Measurements from ENCODE around the gene FAM168A.
A peak's percentile ranks its signal among the peaks of the same experiment; 100 is the strongest.

Gene FAM168A

DNA sequence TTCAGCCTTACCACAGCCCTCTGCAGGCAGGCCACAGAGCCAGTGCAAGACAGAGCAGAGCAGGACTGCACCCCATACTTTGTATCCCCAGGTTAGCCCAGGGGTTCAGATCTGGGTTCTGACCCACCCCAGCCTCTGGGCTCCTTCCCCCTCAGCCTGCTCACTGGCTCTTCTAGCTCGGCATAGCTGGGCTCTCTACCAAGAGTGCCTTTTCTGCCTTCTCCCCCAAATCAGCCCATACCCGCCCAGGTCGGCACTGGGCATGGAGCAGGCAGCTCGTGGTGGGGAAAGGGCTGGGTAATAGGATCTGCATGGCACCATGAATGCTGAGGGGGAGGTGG, 213.4 kb downstream of the FAM168A start:
- no peak for DNase-seq (ENCODE audit: low read depth, low spot score)
- peaks cover 61% of the 10 kb centered on the region for H3K4me1 ChIP-seq (ENCODE audit: insufficient read depth, insufficient read length)
- no peak overlapping the region for H3K9ac ChIP-seq (ENCODE audit: insufficient read length, low read depth)
- H3K4me3 ChIP-seq (ENCODE audit: insufficient read length, low read depth), result no peak overlapping the region
- TF ChIP-seq YY1 (IDR thresholded peaks at IDR 0.05; ENCODE audit: insufficient read depth, insufficient read length), result no peak
- no peak for TF ChIP-seq ZNF274 (IDR thresholded peaks at IDR 0.05; ENCODE audit: low read depth, low read length)
- TF ChIP-seq SUZ12 (IDR thresholded peaks at IDR 0.05; ENCODE audit: extremely low read depth, insufficient read depth, insufficient read length), result no peak
- no peaks in the 10 kb centered on the region for H3K9me3 ChIP-seq (ENCODE audit: insufficient read depth, low read length)
- no peaks in the 10 kb centered on the region for H3K27me3 ChIP-seq (ENCODE audit: insufficient read depth, insufficient read length)
- peaks cover 35% of the 10 kb centered on the region for H3K36me3 ChIP-seq (ENCODE audit: insufficient read depth, insufficient read length, low read length)

DNA sequence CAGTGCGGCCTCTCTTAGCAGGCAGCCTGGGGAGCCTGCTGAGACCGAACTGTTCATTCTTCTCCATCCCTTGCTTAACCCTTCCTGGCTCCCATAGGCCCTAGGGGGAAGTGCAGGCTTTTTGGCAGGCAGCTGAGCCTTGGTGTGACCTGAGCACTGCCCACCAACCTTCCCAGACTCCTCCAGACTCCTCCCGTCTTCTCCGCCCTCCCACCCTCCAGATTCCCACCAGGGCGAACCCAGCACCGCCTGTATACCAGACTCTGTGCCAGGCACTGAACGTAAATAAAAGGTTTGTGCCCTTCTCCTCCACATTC, 213.8 kb downstream of the FAM168A start:
- Histone ChIP-seq H3K4me1 (ENCODE audit: insufficient read depth, insufficient read length) (peaks cover 59% of the 10 kb centered on the region), H3K27me3 (ENCODE audit: insufficient read depth, insufficient read length) (no peaks in the 10 kb centered on the region), H3K9me3 (ENCODE audit: insufficient read depth, low read length) (no peaks in the 10 kb centered on the region), H3K36me3 (ENCODE audit: insufficient read depth, insufficient read length, low read length) (peaks cover 36% of the 10 kb centered on the region), H3K9ac (ENCODE audit: insufficient read length, low read depth) (no peak overlapping the region), H3K4me3 (ENCODE audit: insufficient read length, low read depth) (no peak overlapping the region)
- no peak for DNase-seq (ENCODE audit: low read depth, low spot score)
- TF ChIP-seq YY1 (IDR thresholded peaks at IDR 0.05; ENCODE audit: insufficient read depth, insufficient read length) (no peak), ZNF274 (IDR thresholded peaks at IDR 0.05; ENCODE audit: low read depth, low read length) (no peak), SUZ12 (IDR thresholded peaks at IDR 0.05; ENCODE audit: extremely low read depth, insufficient read depth, insufficient read length) (no peak)

DNA sequence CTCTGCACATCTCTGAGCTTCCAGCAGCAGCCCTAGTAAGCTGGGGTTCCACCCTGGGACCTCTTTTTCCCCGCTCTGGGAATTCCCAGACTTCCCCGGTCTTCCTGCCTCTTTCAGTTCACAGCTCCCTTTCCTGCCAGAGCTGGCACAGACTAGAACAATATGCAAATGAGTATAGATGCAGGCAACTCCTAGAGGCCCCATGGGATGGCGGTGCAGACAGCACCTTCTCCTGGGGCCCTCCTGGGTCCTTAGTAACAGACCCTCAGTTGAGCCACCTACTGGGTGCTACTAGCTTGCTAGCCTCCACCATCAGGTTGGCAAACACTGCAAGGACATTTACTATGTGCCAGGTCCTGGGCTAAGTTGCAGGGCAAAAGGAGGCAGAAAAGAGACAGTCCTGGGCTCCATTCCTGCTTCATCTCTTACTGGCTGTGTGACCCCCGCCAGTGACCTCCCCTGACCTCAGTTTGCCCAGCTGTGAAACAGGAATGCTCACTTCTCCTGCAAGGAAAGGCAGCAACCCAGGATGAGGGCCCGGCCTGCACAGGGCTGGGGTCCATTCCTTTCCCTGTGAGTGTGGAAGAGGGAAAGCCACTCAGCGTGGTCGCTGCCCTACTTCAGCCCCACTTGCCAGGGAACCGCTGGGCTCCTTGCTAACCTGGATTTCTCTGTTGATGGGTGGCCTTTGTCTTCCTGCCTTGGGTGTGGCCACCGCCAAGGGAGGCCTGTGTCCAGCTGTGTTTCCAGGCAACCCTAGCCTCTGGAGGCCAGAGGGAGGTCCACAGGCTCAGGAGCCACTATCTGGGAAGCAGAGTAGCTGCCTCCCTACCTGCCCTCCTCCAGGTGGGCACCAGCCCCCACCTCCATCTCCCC, 214.4 kb downstream of the FAM168A start:
- no peak overlapping the region for H3K4me3 ChIP-seq (ENCODE audit: insufficient read length, low read depth)
- TF ChIP-seq YY1 (IDR thresholded peaks at IDR 0.05; ENCODE audit: insufficient read depth, insufficient read length) (no peak), ZNF274 (IDR thresholded peaks at IDR 0.05; ENCODE audit: low read depth, low read length) (no peak), SUZ12 (IDR thresholded peaks at IDR 0.05; ENCODE audit: extremely low read depth, insufficient read depth, insufficient read length) (no peak)
- peaks cover 59% of the 10 kb centered on the region for H3K4me1 ChIP-seq (ENCODE audit: insufficient read depth, insufficient read length)
- peaks cover 36% of the 10 kb centered on the region for H3K36me3 ChIP-seq (ENCODE audit: insufficient read depth, insufficient read length, low read length)
- no peaks in the 10 kb centered on the region for H3K27me3 ChIP-seq (ENCODE audit: insufficient read depth, insufficient read length)
- peak overlapping the region; percentile 32 for H3K9ac ChIP-seq (ENCODE audit: insufficient read length, low read depth)
- no peaks in the 10 kb centered on the region for H3K9me3 ChIP-seq (ENCODE audit: insufficient read depth, low read length)
- no peak for DNase-seq (ENCODE audit: low read depth, low spot score)

DNA sequence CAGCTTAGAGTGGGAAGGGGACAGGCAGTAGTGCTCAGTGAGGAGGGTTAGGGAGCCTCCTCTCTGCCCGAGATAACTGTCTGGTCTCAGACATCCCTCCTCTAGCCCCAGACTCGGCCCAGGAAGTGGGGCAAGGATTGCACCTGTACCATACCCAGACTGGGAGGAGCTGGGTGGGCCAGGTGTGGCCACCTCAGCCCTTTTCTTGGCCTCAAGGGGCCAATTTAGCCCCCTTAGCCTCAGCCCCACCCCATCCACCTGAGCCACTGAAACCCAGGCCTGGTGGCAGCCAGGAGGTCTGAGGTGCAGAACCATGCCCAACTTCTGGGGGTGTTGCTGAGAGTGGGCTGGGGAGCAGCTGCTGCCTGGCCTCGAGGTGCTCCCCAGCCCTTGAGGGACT, 215.2 kb downstream of the FAM168A start:
- Histone ChIP-seq H3K4me3 (ENCODE audit: insufficient read length, low read depth) (no peak overlapping the region), H3K27me3 (ENCODE audit: insufficient read depth, insufficient read length) (no peaks in the 10 kb centered on the region), H3K9ac (ENCODE audit: insufficient read length, low read depth) (no peak overlapping the region), H3K36me3 (ENCODE audit: insufficient read depth, insufficient read length, low read length) (peaks cover 32% of the 10 kb centered on the region), H3K4me1 (ENCODE audit: insufficient read depth, insufficient read length) (peaks cover 60% of the 10 kb centered on the region), H3K9me3 (ENCODE audit: insufficient read depth, low read length) (no peaks in the 10 kb centered on the region)
- DNase-seq (ENCODE audit: low read depth, low spot score), result no peak
- no peak for TF ChIP-seq YY1 (IDR thresholded peaks at IDR 0.05; ENCODE audit: insufficient read depth, insufficient read length)

DNA sequence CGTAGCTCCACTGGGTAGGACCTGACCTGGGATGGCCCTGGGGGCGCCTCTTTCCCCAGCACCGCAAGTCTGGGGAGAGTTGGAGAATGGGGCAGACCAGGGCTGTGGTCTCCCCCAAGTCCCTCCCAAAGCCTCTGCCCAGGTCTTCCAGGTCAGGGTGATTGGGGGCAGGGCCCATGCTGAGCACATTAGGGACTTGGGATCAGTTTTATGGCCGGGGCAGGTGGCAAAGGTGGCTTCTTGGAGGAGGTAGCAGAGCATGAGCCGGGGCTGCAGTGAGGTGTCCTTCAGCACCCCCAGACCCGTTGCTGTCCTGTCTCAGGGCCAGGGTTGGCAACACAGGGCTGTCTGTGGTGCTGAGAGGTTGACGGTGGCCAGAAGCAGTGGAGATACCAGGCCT, 215.7 kb downstream of the FAM168A start:
- no peak for DNase-seq (ENCODE audit: low read depth, low spot score)
- Histone ChIP-seq H3K4me3 (ENCODE audit: insufficient read length, low read depth) (no peak overlapping the region), H3K9ac (ENCODE audit: insufficient read length, low read depth) (no peak overlapping the region), H3K27me3 (ENCODE audit: insufficient read depth, insufficient read length) (no peaks in the 10 kb centered on the region), H3K9me3 (ENCODE audit: insufficient read depth, low read length) (no peaks in the 10 kb centered on the region), H3K36me3 (ENCODE audit: insufficient read depth, insufficient read length, low read length) (peaks cover 31% of the 10 kb centered on the region), H3K4me1 (ENCODE audit: insufficient read depth, insufficient read length) (peaks cover 59% of the 10 kb centered on the region)
- no peak for TF ChIP-seq SUZ12 (IDR thresholded peaks at IDR 0.05; ENCODE audit: extremely low read depth, insufficient read depth, insufficient read length)
- TF ChIP-seq ZNF274 (IDR thresholded peaks at IDR 0.05; ENCODE audit: low read depth, low read length), result no peak
- no peak for TF ChIP-seq YY1 (IDR thresholded peaks at IDR 0.05; ENCODE audit: insufficient read depth, insufficient read length)

DNA sequence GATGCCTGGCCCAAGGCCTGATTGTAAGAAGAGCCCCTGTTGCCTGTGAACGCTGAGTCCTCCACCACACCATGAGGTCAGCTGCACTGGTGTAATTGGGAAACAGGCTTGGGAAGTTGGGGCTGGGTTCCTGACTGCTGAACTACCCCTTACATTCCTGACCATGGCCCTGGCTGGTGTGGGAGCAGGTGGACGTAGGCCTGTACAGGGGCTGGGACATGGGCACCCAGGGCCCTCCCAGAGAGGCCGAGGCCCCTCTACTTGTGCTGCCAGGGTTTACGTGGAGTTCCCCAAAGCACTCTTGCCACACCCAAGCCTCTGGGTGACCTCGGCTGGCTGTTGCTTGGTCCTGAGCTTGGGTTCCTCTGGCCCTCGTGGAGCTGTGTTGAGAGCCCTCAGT, 216.3 kb downstream of the FAM168A start:
- DNase-seq (ENCODE audit: low read depth, low spot score), result no peak
- Histone ChIP-seq H3K9me3 (ENCODE audit: insufficient read depth, low read length) (no peaks in the 10 kb centered on the region), H3K36me3 (ENCODE audit: insufficient read depth, insufficient read length, low read length) (peaks cover 31% of the 10 kb centered on the region), H3K4me1 (ENCODE audit: insufficient read depth, insufficient read length) (peaks cover 57% of the 10 kb centered on the region), H3K27me3 (ENCODE audit: insufficient read depth, insufficient read length) (no peaks in the 10 kb centered on the region), H3K4me3 (ENCODE audit: insufficient read length, low read depth) (no peak overlapping the region), H3K9ac (ENCODE audit: insufficient read length, low read depth) (no peak overlapping the region)
- TF ChIP-seq ZNF274 (IDR thresholded peaks at IDR 0.05; ENCODE audit: low read depth, low read length), result no peak
- TF ChIP-seq SUZ12 (IDR thresholded peaks at IDR 0.05; ENCODE audit: extremely low read depth, insufficient read depth, insufficient read length), result no peak
- no peak for TF ChIP-seq YY1 (IDR thresholded peaks at IDR 0.05; ENCODE audit: insufficient read depth, insufficient read length)

DNA sequence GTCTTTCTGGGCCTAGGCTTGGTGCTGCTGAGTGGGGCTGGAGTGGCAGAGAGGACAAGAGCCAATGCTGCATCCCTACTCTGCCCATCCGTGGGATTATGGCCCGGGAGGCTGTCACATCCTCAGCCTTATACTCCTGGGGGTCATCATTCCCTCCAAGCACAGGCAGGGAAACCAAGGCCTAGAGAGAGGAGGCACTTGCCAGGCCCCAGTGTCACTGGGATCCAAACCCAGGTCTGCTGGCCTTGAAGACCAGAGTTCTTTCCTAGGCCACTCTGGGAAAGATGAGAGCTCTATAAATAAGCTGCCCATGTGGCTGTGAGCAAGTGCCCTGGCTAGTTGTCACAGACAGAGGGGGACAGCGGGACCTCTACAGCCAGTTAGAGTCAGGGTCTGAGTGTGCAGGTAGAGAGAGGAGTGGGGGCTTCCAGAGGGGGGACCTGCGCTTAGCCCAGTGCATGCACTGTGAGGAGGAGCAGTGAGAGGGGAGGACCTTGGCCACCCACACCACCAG, 217.0 kb downstream of the FAM168A start:
- DNase-seq (ENCODE audit: low read depth, low spot score), result no peak
- H3K36me3 ChIP-seq (ENCODE audit: insufficient read depth, insufficient read length, low read length), result peaks cover 31% of the 10 kb centered on the region
- peaks cover 51% of the 10 kb centered on the region for H3K4me1 ChIP-seq (ENCODE audit: insufficient read depth, insufficient read length)
- no peak overlapping the region for H3K9ac ChIP-seq (ENCODE audit: insufficient read length, low read depth)
- no peak overlapping the region for H3K4me3 ChIP-seq (ENCODE audit: insufficient read length, low read depth)
- H3K27me3 ChIP-seq (ENCODE audit: insufficient read depth, insufficient read length), result no peaks in the 10 kb centered on the region
- H3K9me3 ChIP-seq (ENCODE audit: insufficient read depth, low read length), result no peaks in the 10 kb centered on the region
- TF ChIP-seq SUZ12 (IDR thresholded peaks at IDR 0.05; ENCODE audit: extremely low read depth, insufficient read depth, insufficient read length) (no peak), YY1 (IDR thresholded peaks at IDR 0.05; ENCODE audit: insufficient read depth, insufficient read length) (no peak), ZNF274 (IDR thresholded peaks at IDR 0.05; ENCODE audit: low read depth, low read length) (no peak)
